LNCaP clone FGC (cell line): Measurements from ENCODE around the gene RGCC.

ENCODE experiments used
- DNase-seq: peaks from one replicate; pipeline ENCODE4 v3.0.0-alpha.2; 2011; ENCODE audit warnings: low read depth
- H3K4me3 ChIP-seq: 2 replicates; pipeline ENCODE4 v1.5.1; 2011; ENCODE audit warnings: mild to moderate bottlenecking, low read depth, low read length, control low read depth
- TF ChIP-seq, protein P1 (sequence below): IDR thresholded peaks from 2 replicates; pipeline ENCODE4 v1.5.1; 2012; ENCODE audit warnings: mild to moderate bottlenecking; ENCODE audit not compliant: control insufficient read depth, insufficient read depth; ENCODE audit errors: extremely low read depth

The RGCC gene

DNA sequence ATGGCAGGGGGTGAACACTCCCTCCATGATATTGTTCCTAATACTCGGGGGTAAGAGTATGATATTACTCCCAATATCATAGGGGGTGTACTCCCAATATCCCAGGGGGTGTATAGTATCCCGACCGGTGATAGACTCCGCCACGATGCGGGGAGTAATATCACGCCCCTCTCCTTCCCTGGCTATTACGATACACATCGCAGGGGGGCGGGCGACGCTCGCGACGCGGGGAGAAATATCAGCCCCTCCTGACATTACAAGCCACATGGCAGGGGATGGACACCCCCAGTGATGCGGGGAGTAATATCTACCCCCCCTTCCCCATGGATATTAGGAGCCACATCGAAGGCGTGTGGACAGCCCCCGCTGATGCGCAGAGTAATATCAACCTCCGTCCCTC is 3.2 kb upstream of the RGCC start:
- no peak for DNase-seq
- TF ChIP-seq, protein P1, sequence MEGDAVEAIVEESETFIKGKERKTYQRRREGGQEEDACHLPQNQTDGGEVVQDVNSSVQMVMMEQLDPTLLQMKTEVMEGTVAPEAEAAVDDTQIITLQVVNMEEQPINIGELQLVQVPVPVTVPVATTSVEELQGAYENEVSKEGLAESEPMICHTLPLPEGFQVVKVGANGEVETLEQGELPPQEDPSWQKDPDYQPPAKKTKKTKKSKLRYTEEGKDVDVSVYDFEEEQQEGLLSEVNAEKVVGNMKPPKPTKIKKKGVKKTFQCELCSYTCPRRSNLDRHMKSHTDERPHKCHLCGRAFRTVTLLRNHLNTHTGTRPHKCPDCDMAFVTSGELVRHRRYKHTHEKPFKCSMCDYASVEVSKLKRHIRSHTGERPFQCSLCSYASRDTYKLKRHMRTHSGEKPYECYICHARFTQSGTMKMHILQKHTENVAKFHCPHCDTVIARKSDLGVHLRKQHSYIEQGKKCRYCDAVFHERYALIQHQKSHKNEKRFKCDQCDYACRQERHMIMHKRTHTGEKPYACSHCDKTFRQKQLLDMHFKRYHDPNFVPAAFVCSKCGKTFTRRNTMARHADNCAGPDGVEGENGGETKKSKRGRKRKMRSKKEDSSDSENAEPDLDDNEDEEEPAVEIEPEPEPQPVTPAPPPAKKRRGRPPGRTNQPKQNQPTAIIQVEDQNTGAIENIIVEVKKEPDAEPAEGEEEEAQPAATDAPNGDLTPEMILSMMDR = no peak

DNA sequence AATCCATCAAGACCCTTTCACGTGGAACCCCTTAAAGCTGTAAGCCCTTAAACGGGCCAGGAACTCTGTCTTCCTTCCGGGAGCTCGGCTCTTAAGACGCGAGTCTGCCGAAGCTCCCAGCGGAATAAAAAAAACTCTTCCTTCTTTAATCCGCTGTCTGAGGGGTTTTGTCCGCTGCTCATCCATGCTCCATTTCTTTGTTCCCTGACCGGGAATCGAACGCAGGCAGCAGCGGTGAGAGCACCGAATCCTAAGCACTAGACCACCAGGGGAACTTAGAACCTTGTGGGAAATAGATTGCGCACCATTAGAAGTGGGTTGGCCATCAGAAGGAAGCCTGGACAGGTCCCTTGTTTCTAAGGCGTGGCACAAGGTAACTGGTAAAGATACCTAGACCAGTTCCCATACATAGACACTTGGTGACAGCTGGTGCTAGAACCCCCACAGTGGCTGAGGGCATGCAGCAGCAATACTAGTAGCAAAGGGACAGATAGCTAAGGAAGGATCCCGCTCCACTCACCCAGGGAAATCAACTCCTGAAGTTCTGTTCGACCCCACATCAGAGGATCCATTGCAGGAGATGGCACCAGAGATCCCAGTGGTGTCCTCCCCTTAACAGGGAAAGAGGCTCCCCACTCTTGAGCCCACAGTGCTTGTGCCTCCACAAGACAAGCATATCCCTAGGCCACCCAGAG is 1.5 kb upstream of the RGCC start:
- no peak for DNase-seq
- TF ChIP-seq, protein P1 = no peak
- no peak overlapping the region for H3K4me3 ChIP-seq

More for the DNA sequence above, 3.2 kb upstream of the RGCC start:
- no peak overlapping the region for H3K4me3 ChIP-seq

DNA sequence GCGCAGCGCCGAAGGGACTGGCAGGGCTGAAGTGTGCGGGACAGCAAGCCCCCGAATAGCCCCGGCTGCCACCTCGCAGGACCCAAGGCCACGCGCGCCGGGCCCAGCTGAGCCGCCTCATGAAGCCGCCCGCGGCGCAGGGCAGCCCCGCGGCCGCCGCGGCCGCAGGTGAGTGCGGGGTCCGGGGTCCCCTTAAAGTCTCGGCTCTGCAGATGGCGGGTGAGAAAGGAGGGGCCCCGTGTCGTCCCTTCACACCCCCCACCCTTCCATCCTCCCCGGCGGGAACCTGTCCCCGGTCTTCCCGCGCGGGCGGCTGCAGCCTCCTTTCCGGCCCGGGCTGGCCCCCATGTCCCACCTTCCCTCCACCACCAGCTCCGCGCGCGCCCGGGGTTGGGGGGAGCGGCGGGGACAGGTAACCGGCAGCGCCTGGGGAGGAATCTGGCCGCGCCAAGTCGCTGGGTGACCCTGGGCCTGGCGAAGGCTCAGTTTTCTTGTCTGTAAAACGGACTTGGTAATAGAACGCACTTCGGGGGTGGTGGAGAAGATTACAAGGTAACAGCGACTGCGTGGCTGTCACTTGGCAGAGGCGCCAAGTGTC is 338 bp downstream of the RGCC start:
- TF ChIP-seq, protein P1 = no peak
- no peak for DNase-seq
- peak overlapping the region; percentile 53 for H3K4me3 ChIP-seq

DNA sequence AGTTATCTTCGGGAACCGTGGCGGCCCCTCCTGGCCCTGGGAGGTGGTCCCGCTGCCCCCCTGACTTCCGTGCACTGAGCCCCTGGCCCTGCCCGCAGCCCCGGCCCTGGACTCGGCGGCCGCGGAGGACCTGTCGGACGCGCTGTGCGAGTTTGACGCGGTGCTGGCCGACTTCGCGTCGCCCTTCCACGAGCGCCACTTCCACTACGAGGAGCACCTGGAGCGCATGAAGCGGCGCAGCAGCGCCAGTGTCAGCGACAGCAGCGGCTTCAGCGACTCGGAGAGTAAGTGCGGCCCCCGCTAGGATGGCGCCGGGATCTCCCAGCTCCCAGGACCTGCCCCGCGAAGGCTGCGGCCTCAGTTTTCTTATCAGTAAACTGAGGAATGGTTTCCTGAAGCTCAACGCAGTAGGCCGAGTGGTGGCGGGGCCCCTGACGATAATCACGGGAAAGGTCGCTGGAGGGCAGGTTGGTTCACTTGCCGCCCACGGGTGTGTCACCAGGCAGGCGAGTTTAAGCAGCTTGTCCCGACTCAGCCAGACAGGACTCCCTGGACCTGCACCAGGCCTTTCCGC is 924 bp downstream of the RGCC start:
- DNase-seq = no peak
- TF ChIP-seq, protein P1 = no peak
- peak overlapping the region; percentile 53 for H3K4me3 ChIP-seq

DNA sequence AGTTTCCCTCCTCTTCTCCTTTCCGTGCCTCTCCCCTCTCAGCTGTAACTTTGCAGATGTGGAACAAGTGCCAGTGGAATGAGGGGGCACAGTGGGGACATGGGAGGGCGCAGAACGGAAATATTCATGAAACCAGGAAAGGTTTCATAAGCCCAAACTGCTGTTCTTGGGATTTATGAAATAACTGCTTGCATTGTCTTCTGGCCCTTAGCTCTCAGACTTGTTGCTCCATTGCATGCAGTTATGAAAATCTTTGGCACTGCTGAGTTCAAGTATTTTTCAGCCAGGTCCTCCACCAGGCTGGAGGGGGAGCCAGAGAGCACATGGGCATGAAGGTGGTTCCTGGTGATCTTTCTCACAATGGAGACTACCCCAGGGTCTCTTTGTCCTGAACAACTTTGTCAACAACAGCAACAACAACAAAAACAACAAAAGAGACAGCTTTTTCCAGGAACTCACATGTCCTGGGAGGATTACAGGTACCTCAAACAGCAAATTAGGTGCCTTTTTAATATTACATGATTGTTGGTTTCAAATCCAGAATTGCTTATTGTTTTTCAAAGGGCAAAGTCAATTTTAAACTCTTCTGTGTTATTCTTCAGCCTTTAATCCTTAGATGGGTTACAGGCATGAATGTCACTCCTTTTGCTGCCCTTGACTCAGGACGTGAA is 1.5 kb downstream of the RGCC start:
- DNase-seq = no peak
- TF ChIP-seq, protein P1 = peak; percentile 39
- H3K4me3 ChIP-seq = no peak overlapping the region

DNA sequence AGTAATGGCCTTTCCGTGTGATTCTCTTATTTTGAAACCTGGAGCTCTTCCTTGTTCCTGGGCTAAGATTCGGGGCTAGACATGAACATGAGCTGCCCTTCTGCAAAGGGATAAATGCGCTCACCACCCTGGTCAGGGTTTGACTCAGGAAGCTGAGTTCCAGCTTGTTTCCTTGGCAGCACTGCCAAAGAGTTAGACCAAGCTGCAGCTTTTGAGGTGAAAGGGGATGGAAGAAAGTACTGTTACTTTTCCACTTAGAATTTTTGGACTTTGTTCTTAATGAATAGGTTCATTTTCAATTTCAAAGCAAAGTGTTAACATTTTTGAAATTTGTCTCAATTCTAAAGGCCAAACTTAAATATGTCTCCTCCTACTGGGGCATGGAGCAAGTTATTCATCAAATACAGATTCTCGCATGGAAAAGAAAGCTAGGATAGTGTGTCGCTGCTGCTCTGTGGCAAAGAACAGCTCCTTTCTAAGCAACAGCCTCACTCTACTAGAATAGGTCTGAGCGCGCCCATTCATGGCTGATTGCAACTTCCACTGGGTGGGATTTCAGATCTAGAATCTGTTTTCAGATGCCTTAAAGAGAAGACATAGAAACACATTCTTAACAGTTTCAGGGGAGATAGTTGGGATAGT is 2.2 kb downstream of the RGCC start:
- H3K4me3 ChIP-seq = no peak overlapping the region
- TF ChIP-seq, protein P1 = no peak

More for the DNA sequence above, 2.2 kb downstream of the RGCC start:
- no peak for DNase-seq
